Neuron (in vitro differentiated cells): ENCODE results near the gene PCNT.

Source experiments
- H2AFZ ChIP-seq: one replicate; pipeline ENCODE4 v1.6.1; 2013; ENCODE audit warnings: low read depth, mild to moderate bottlenecking, inconsistent platforms, low read length, moderate library complexity
- H3K27me3 ChIP-seq: one replicate; pipeline ENCODE4 v1.6.1; 2013; ENCODE audit warnings: low read length; ENCODE audit not compliant: insufficient read depth
- H3K36me3 ChIP-seq: one replicate; pipeline ENCODE4 v1.6.1; 2013; ENCODE audit warnings: low read length; ENCODE audit not compliant: insufficient read depth
- H3K4me1 ChIP-seq: one replicate; pipeline ENCODE4 v1.6.1; 2013; ENCODE audit warnings: low read length; ENCODE audit not compliant: insufficient read depth
- H3K4me3 ChIP-seq: 2 replicates; pipeline ENCODE4 v1.5.1; 2013; ENCODE audit warnings: mild to moderate bottlenecking, low read length, moderate library complexity
- H3K9me3 ChIP-seq: one replicate; pipeline ENCODE4 v1.6.1; 2013; ENCODE audit warnings: low read length

PCNT gene

DNA sequence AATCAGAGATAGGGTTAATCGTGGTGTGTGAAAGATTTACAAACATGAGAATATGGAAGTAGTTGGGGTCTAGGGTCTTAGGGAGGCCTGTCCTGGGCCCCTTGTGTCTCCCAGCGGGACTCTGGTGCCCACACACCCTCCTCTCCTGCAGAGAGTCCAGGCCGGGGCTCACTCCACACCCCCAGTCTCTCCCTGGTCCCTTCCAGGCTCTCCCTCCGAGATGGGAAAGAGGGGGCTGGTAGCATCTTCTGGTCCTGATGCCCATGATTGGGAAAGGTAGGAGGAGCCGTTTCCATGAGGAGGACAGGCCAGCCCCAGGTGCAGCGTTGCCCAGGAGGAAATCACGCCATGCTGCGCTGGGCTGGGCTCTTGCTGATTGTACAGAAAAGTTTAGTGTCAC lies 26.6 kb downstream of the PCNT start:
- H3K4me3 ChIP-seq = no peak overlapping the region
- H3K27me3 ChIP-seq = no peaks in the 10 kb centered on the region
- no peak overlapping the region for H2AFZ ChIP-seq
- H3K4me1 ChIP-seq = no peaks in the 10 kb centered on the region
- H3K9me3 ChIP-seq = no peaks in the 10 kb centered on the region
- H3K36me3 ChIP-seq = peaks cover 95% of the 10 kb centered on the region

DNA sequence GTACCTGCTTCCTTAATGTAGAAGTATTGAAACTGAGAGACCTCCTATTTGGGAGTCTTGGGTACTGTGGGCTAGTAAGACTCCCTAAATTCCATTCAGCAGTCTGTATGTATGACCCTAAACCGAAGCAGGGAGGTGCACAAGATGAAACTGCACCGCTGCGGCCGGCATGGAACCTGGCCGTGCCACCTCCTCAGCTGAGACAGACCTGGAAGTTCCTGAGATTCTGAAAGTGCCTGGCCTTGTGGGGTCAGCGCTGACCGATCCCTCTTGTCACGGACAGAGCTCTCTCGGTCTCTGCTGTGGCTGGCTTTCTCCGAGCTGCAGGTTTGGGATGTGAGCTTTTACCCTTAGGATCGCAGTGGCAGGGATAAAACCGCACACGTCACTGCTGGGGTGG lies 27.0 kb downstream of the PCNT start:
- H3K4me3 ChIP-seq = no peak overlapping the region
- H3K36me3 ChIP-seq = peaks cover 95% of the 10 kb centered on the region
- no peaks in the 10 kb centered on the region for H3K4me1 ChIP-seq
- no peaks in the 10 kb centered on the region for H3K9me3 ChIP-seq
- no peaks in the 10 kb centered on the region for H3K27me3 ChIP-seq
- no peak overlapping the region for H2AFZ ChIP-seq

- Histone ChIP-seq H3K36me3 (peaks cover 95% of the 10 kb centered on the region), H3K4me1 (no peaks in the 10 kb centered on the region), H3K4me3 (no peak overlapping the region), H3K9me3 (no peaks in the 10 kb centered on the region), H3K27me3 (no peaks in the 10 kb centered on the region), H2AFZ (no peak overlapping the region)
These were observed 27.7 kb downstream of the PCNT start for GRCh38 chr21:46351476-46352163.

- no peaks in the 10 kb centered on the region for H3K27me3 ChIP-seq
- peaks cover 94% of the 10 kb centered on the region for H3K36me3 ChIP-seq
- no peaks in the 10 kb centered on the region for H3K9me3 ChIP-seq
- H3K4me3 ChIP-seq = no peak overlapping the region
- no peaks in the 10 kb centered on the region for H3K4me1 ChIP-seq
- no peak overlapping the region for H2AFZ ChIP-seq
These were observed 28.2 kb downstream of the PCNT start for GRCh38 chr21:46352164-46352515.

GRCh38 chr21:46352913-46353312 lies 29.0 kb downstream of the PCNT start:
- Histone ChIP-seq H3K27me3 (no peaks in the 10 kb centered on the region), H3K36me3 (peaks cover 92% of the 10 kb centered on the region), H2AFZ (no peak overlapping the region), H3K9me3 (no peaks in the 10 kb centered on the region), H3K4me1 (no peaks in the 10 kb centered on the region), H3K4me3 (no peak overlapping the region)

DNA sequence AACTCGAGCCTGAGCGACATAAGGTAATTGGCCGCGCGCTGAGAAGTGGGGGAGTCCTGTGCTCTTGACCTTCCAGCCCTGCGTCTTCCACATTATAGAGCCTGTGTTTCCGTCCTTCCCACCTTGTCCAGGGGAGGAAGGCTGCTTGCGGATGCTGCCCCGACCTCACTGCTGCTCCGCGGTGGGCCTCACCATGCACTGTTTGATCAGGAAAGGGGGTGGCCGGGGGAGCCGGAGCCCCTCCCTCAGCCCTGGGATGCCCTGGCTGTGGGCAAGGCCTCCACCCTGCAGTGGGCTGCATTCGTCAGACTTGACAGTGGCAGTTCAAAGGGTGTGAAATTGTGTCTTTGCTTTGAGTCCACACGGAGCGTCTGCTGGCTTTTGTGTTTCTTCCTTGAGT lies 30.1 kb downstream of the PCNT start:
- no peak overlapping the region for H2AFZ ChIP-seq
- H3K36me3 ChIP-seq = peaks cover 87% of the 10 kb centered on the region
- H3K27me3 ChIP-seq = no peaks in the 10 kb centered on the region
- no peaks in the 10 kb centered on the region for H3K4me1 ChIP-seq
- H3K4me3 ChIP-seq = no peak overlapping the region
- H3K9me3 ChIP-seq = no peaks in the 10 kb centered on the region

DNA sequence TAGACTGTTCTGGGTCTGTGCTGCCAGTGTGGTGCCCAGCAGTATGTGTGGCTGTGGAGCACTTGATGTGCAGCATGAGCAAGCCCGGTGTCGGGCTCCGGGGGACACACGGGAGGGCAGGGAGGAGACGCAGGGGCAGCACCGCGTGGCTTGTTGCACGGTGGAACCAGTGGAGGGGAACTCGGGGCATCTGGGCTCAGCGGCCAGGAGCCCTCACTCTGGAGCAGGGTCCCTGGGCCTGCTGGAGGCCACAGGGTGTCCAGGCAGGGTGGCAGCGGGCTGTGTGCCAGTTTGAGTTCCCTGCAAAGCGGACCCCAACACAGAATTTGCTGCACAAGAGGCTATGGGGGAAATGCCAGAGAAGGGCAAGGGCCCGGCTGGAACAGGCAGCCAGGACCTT lies 30.6 kb downstream of the PCNT start:
- no peaks in the 10 kb centered on the region for H3K9me3 ChIP-seq
- H3K36me3 ChIP-seq = peaks cover 83% of the 10 kb centered on the region
- H2AFZ ChIP-seq = no peak overlapping the region
- H3K4me1 ChIP-seq = no peaks in the 10 kb centered on the region
- no peaks in the 10 kb centered on the region for H3K27me3 ChIP-seq
- no peak overlapping the region for H3K4me3 ChIP-seq

- no peaks in the 10 kb centered on the region for H3K27me3 ChIP-seq
- no peak overlapping the region for H3K4me3 ChIP-seq
- H3K36me3 ChIP-seq = peaks cover 76% of the 10 kb centered on the region
- H3K4me1 ChIP-seq = no peaks in the 10 kb centered on the region
- H2AFZ ChIP-seq = no peak overlapping the region
- H3K9me3 ChIP-seq = no peaks in the 10 kb centered on the region
These were observed 31.4 kb downstream of the PCNT start for GRCh38 chr21:46355161-46356004.

- no peaks in the 10 kb centered on the region for H3K9me3 ChIP-seq
- no peaks in the 10 kb centered on the region for H3K4me1 ChIP-seq
- peaks cover 72% of the 10 kb centered on the region for H3K36me3 ChIP-seq
- no peak overlapping the region for H2AFZ ChIP-seq
- H3K27me3 ChIP-seq = no peaks in the 10 kb centered on the region
- no peak overlapping the region for H3K4me3 ChIP-seq
These were observed 32.0 kb downstream of the PCNT start for GRCh38 chr21:46356005-46356338.

- no peaks in the 10 kb centered on the region for H3K27me3 ChIP-seq
- H2AFZ ChIP-seq = no peak overlapping the region
- H3K9me3 ChIP-seq = no peaks in the 10 kb centered on the region
- H3K4me3 ChIP-seq = no peak overlapping the region
- H3K4me1 ChIP-seq = no peaks in the 10 kb centered on the region
- H3K36me3 ChIP-seq = peaks cover 71% of the 10 kb centered on the region
These were observed 32.8 kb downstream of the PCNT start for GRCh38 chr21:46356494-46357334.

DNA sequence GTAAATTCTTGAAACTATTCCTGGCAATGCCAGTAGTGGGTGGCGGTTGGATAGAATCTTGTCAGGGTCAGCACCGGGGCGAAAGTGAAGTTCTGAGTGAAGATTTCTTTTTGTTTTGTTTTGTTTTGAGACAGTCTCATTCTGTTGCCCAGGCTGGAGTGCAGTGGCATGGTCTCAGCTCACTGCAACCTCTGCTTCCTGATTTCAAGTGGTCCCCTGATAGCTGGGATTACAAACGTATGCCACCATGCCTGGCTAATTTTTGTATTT lies 33.3 kb downstream of the PCNT start:
- Histone ChIP-seq H3K4me1 (no peaks in the 10 kb centered on the region), H3K27me3 (no peaks in the 10 kb centered on the region), H3K4me3 (no peak overlapping the region), H3K9me3 (no peaks in the 10 kb centered on the region), H2AFZ (no peak overlapping the region), H3K36me3 (peaks cover 69% of the 10 kb centered on the region)

DNA sequence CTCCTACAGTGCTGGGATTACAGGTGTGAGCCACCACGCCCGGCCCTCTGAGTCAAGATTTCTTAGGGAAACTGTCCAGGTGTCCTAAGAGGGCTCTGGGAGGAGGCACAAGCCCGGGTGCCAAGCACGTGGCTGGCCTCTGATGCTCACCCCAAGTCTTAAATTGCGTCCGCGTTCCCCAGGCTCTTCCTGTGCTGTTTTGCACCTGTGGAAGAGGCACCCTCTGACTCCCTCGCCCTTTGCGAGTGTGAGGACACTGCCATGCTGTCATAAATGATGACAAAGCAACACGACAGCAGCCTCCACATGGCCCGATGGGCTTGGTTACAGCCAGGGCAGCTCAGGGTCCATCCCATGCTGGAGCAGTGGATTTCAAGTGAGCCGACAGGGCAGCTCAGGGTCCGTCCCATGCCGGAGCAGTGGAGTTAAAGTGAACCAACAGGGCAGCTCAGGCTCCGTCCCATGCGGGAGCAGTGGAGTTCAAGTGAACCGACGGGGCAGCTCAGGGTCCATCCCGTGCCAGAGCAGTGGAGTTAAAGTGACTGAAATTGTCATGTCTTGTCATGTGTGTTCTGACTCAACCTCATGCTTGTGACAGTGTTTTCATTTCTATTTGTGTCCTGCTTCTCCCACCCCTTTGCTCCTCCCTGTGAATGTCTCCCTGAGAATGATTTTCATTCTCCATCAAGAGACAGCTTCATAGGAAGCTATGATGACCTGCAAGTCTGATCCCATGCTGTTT lies 33.9 kb downstream of the PCNT start:
- Histone ChIP-seq H3K36me3 (peaks cover 66% of the 10 kb centered on the region), H3K4me3 (no peak overlapping the region), H2AFZ (no peak overlapping the region), H3K4me1 (no peaks in the 10 kb centered on the region), H3K27me3 (no peaks in the 10 kb centered on the region), H3K9me3 (no peaks in the 10 kb centered on the region)

- Histone ChIP-seq H3K27me3 (no peaks in the 10 kb centered on the region), H3K4me3 (no peak overlapping the region), H3K36me3 (peaks cover 60% of the 10 kb centered on the region), H3K9me3 (peaks cover 3% of the 10 kb centered on the region), H2AFZ (no peak overlapping the region), H3K4me1 (no peaks in the 10 kb centered on the region)
These were observed 37.2 kb downstream of the PCNT start for GRCh38 chr21:46361176-46361575.
